Measurements from ENCODE around the gene NFIA. TPM values are rescaled to one million over a fixed set of nuclear protein-coding genes. Genes with fewer than 3 reads are reported as not detected.
A peak's percentile ranks its signal among the peaks of the same experiment; 100 is the strongest.

The NFIA gene
- total and polyA plus RNA-seq, 7 experiments from 2014 or later: 1.0 to 8.6 (median 5.9) TPM

GRCh38 chr1:61474269-61474817 lies 392.0 kb downstream of the NFIA start:
- no peak overlapping the region for H3K4me3 Mint-ChIP-seq

GRCh38 chr1:61474963-61475362 lies 392.6 kb downstream of the NFIA start:
- no peak overlapping the region for H3K4me3 Mint-ChIP-seq
- Histone ChIP-seq H3K36me3 (ENCODE audit: control insufficient read depth in 2 of 3, insufficient read depth in 3 of 3, low read length in 3 of 3) (no peaks in the 10 kb centered on the region), H3K4me1 (ENCODE audit: control insufficient read depth in 2 of 2, insufficient read depth in 2 of 2, low read length in 2 of 2) (no peaks in the 10 kb centered on the region), H3K27me3 (ENCODE audit: control insufficient read depth in 2 of 2, insufficient read depth in 2 of 2, low read length in 2 of 2) (no peaks in the 10 kb centered on the region), H3K9me3 (ENCODE audit: control insufficient read depth in 2 of 3, low read length in 3 of 3) (no peaks in the 10 kb centered on the region), H3K27ac (ENCODE audit: low read depth, low read length) (no peak overlapping the region), H3K4me3 (ENCODE audit: low read length) (no peak overlapping the region)
- ChIA-PET POLR2A (no interaction called here), CTCF (no interaction called here)
- H3K27me3 Mint-ChIP-seq: peaks cover 0 to 16% (median 10%) of the 10 kb centered on the region in 5 donors
- H3K9me3 Mint-ChIP-seq: peaks cover 0 to 1% (median 0%) of the 10 kb centered on the region in 11 donors
- H3K27ac Mint-ChIP-seq: no peak overlapping the region
- no peaks in the 10 kb centered on the region for H3K4me1 Mint-ChIP-seq
- no peak for ATAC-seq
- intact Hi-C loops (cut with micrococcal nuclease): no loop called here
- H3K36me3 Mint-ChIP-seq: no peaks in the 10 kb centered on the region
- no peak for DNase-seq

More at GRCh38 chr1:61474269-61474817, 392.0 kb downstream of the NFIA start:
- intact Hi-C loops (cut with micrococcal nuclease): no loop called here
- H3K9me3 ChIP-seq (ENCODE audit: control insufficient read depth in 2 of 3, low read length in 3 of 3): no peaks in the 10 kb centered on the region
- Mint-ChIP-seq H3K27me3 (peaks cover 0 to 16% (median 10%) of the 10 kb centered on the region in 5 donors), H3K36me3 (no peaks in the 10 kb centered on the region), H3K4me1 (no peaks in the 10 kb centered on the region), H3K27ac (no peak overlapping the region), H3K9me3 (peaks cover 0 to 2% (median 0%) of the 10 kb centered on the region in 11 donors)
- ATAC-seq (no peak), DNase-seq (no peak)
- no peak overlapping the region for H3K4me3 ChIP-seq (ENCODE audit: low read length)
- H3K27me3 ChIP-seq (ENCODE audit: control insufficient read depth in 2 of 2, insufficient read depth in 2 of 2, low read length in 2 of 2): no peaks in the 10 kb centered on the region
- no peaks in the 10 kb centered on the region for H3K4me1 ChIP-seq (ENCODE audit: control insufficient read depth in 2 of 2, insufficient read depth in 2 of 2, low read length in 2 of 2)
- ChIA-PET CTCF (no interaction called here), POLR2A (no interaction called here)
- no peak overlapping the region for H3K27ac ChIP-seq (ENCODE audit: low read depth, low read length)
- no peaks in the 10 kb centered on the region for H3K36me3 ChIP-seq (ENCODE audit: control insufficient read depth in 2 of 3, insufficient read depth in 3 of 3, low read length in 3 of 3)

- Mint-ChIP-seq H3K9me3 (peaks cover 0 to 2% (median 0%) of the 10 kb centered on the region in 11 donors), H3K27ac (peak overlapping the region in 1 of 9 donors; percentile 56), H3K27me3 (peaks cover 5 to 24% (median 19%) of the 10 kb centered on the region in 5 donors), H3K36me3 (no peaks in the 10 kb centered on the region), H3K4me3 (no peak overlapping the region), H3K4me1 (no peaks in the 10 kb centered on the region)
- Histone ChIP-seq H3K4me1 (ENCODE audit: control insufficient read depth in 2 of 2, insufficient read depth in 2 of 2, low read length in 2 of 2) (no peaks in the 10 kb centered on the region), H3K27me3 (ENCODE audit: control insufficient read depth in 2 of 2, insufficient read depth in 2 of 2, low read length in 2 of 2) (no peaks in the 10 kb centered on the region), H3K4me3 (ENCODE audit: low read length) (no peak overlapping the region), H3K27ac (ENCODE audit: low read depth, low read length) (no peak overlapping the region), H3K9me3 (ENCODE audit: control insufficient read depth in 2 of 3, low read length in 3 of 3) (no peaks in the 10 kb centered on the region), H3K36me3 (ENCODE audit: control insufficient read depth in 2 of 3, insufficient read depth in 3 of 3, low read length in 3 of 3) (no peaks in the 10 kb centered on the region)
- DNase-seq: no peak
- POLR2A ChIA-PET: no interaction called here
- ATAC-seq: no peak
- intact Hi-C loops (cut with micrococcal nuclease): no loop called here
- CTCF ChIA-PET: no interaction called here
These were observed 394.9 kb downstream of the NFIA start for GRCh38 chr1:61477301-61477700.

- H3K4me1 ChIP-seq (ENCODE audit: control insufficient read depth in 2 of 2, insufficient read depth in 2 of 2, low read length in 2 of 2): no peaks in the 10 kb centered on the region
- POLR2A ChIA-PET: interaction anchor here (0.7 kb wide), 1 partner anchor 1512 kb away, joined by 3 read pairs; no protein-coding TSS in a partner anchor
- DNase-seq: no peak
- intact Hi-C loops (cut with micrococcal nuclease): no loop called here
- ATAC-seq: no peak
- Mint-ChIP-seq H3K4me1 (no peaks in the 10 kb centered on the region), H3K27me3 (peaks cover 10 to 27% (median 18%) of the 10 kb centered on the region in 5 donors), H3K27ac (no peak overlapping the region), H3K9me3 (peaks cover 0 to 2% (median 0%) of the 10 kb centered on the region in 11 donors), H3K4me3 (no peak overlapping the region), H3K36me3 (no peaks in the 10 kb centered on the region)
- no peaks in the 10 kb centered on the region for H3K27me3 ChIP-seq (ENCODE audit: control insufficient read depth in 2 of 2, insufficient read depth in 2 of 2, low read length in 2 of 2)
- CTCF ChIA-PET: no interaction called here
- H3K36me3 ChIP-seq (ENCODE audit: control insufficient read depth in 2 of 3, insufficient read depth in 3 of 3, low read length in 3 of 3): no peaks in the 10 kb centered on the region
- H3K4me3 ChIP-seq (ENCODE audit: low read length): no peak overlapping the region
- H3K27ac ChIP-seq (ENCODE audit: low read depth, low read length): no peak overlapping the region
- H3K9me3 ChIP-seq (ENCODE audit: control insufficient read depth in 2 of 3, low read length in 3 of 3): no peaks in the 10 kb centered on the region
These were observed 398.0 kb downstream of the NFIA start for GRCh38 chr1:61480273-61480935.

- Histone ChIP-seq H3K9me3 (ENCODE audit: control insufficient read depth in 2 of 3, low read length in 3 of 3) (no peaks in the 10 kb centered on the region), H3K4me3 (ENCODE audit: low read length) (no peak overlapping the region), H3K4me1 (ENCODE audit: control insufficient read depth in 2 of 2, insufficient read depth in 2 of 2, low read length in 2 of 2) (no peaks in the 10 kb centered on the region), H3K27me3 (ENCODE audit: control insufficient read depth in 2 of 2, insufficient read depth in 2 of 2, low read length in 2 of 2) (no peaks in the 10 kb centered on the region), H3K36me3 (ENCODE audit: control insufficient read depth in 2 of 3, insufficient read depth in 3 of 3, low read length in 3 of 3) (no peaks in the 10 kb centered on the region), H3K27ac (ENCODE audit: low read depth, low read length) (no peak overlapping the region)
- Mint-ChIP-seq H3K9me3 (peaks cover 0 to 2% (median 0%) of the 10 kb centered on the region in 11 donors), H3K27me3 (peaks cover 8 to 27% (median 16%) of the 10 kb centered on the region in 5 donors), H3K4me1 (no peaks in the 10 kb centered on the region), H3K4me3 (no peak overlapping the region), H3K36me3 (no peaks in the 10 kb centered on the region), H3K27ac (no peak overlapping the region)
- no peak for DNase-seq
- intact Hi-C loops (cut with micrococcal nuclease): no loop called here
- ChIA-PET POLR2A (no interaction called here), CTCF (no interaction called here)
- ATAC-seq: no peak
These were observed 399.0 kb downstream of the NFIA start for GRCh38 chr1:61481315-61481715.

- no peak overlapping the region for H3K27ac Mint-ChIP-seq
- Histone ChIP-seq H3K27me3 (ENCODE audit: control insufficient read depth in 2 of 2, insufficient read depth in 2 of 2, low read length in 2 of 2) (no peaks in the 10 kb centered on the region), H3K9me3 (ENCODE audit: control insufficient read depth in 2 of 3, low read length in 3 of 3) (no peaks in the 10 kb centered on the region), H3K4me1 (ENCODE audit: control insufficient read depth in 2 of 2, insufficient read depth in 2 of 2, low read length in 2 of 2) (no peaks in the 10 kb centered on the region), H3K4me3 (ENCODE audit: low read length) (no peak overlapping the region), H3K36me3 (ENCODE audit: control insufficient read depth in 2 of 3, insufficient read depth in 3 of 3, low read length in 3 of 3) (no peaks in the 10 kb centered on the region), H3K27ac (ENCODE audit: low read depth, low read length) (no peak overlapping the region)
- peaks cover 6 to 27% (median 12%) of the 10 kb centered on the region in 5 donors for H3K27me3 Mint-ChIP-seq
- intact Hi-C loops (cut with micrococcal nuclease): no loop called here
- no peak for DNase-seq
- peaks cover 0 to 2% (median 0%) of the 10 kb centered on the region in 11 donors for H3K9me3 Mint-ChIP-seq
- ChIA-PET CTCF (no interaction called here), POLR2A (no interaction called here)
- no peak for ATAC-seq
- no peak overlapping the region for H3K4me3 Mint-ChIP-seq
- H3K4me1 Mint-ChIP-seq: no peaks in the 10 kb centered on the region
- no peaks in the 10 kb centered on the region for H3K36me3 Mint-ChIP-seq
These were observed 399.9 kb downstream of the NFIA start for GRCh38 chr1:61482170-61482734.

All from naive thymus-derived CD4-positive, alpha-beta T cell (primary cell).